Left lung (tissue), 10 donors: ENCODE results near the gene PIGP. TPM values are rescaled to one million over a fixed set of nuclear protein-coding genes. Genes with fewer than 3 reads are reported as not detected.
A peak's percentile ranks its signal among the peaks of the same experiment; 100 is the strongest.

Experiments used
- ATAC-seq: fragments of 200-7000 bp; cut with Tn5 transposase; one replicate; pipeline ENCODE4 v1.9.1; 2020; ENCODE audit warnings: moderate library complexity
- DNase-seq, 4 donors: peaks; one replicate each; pipeline ENCODE4 v3.0.0-alpha.2; 2013 to 2020
- H3K27ac ChIP-seq, 2 donors: fragments of 200-600 bp; sonication (generic) in 1 of 2; one replicate each; pipeline versions ENCODE4 v1.5.0 to v1.8.0; 2020 to 2021
- H3K27me3 ChIP-seq, 2 donors: fragments of 200-600 bp; sonication (generic) in 1 of 2; one replicate each; pipeline versions ENCODE4 v1.5.0 to v1.8.0; 2020 to 2021
- H3K36me3 ChIP-seq, 2 donors: fragments of 200-600 bp; sonication (generic) in 1 of 2; one replicate each; pipeline versions ENCODE4 v1.5.0 to v1.8.0; 2020 to 2021
- H3K4me1 ChIP-seq, 2 donors: fragments of 200-600 bp; one replicate each; pipeline ENCODE4 v1.8.0; 2021
- H3K4me3 ChIP-seq, 2 donors: fragments of 200-600 bp; sonication (generic) in 1 of 2; one replicate each; pipeline versions ENCODE4 v1.5.0 to v1.8.0; 2020 to 2021; ENCODE audit warnings: mild to moderate bottlenecking in 1 of 2
- H3K9me3 ChIP-seq, 2 donors: fragments of 200-600 bp; sonication (generic) in 1 of 2; one replicate each; pipeline versions ENCODE4 v1.5.0 to v1.8.0; 2020 to 2021
- intact Hi-C, 2 donors: fragments of 100-400 bp; cut with DNase I; formaldehyde crosslinking; loops; one replicate each; pipeline versions ENCODE4 v1.11.2 to v1.14.2; 2022
- polyA plus RNA-seq, 6 donors: library from polyadenylated mRNA; unstranded; fragments of 120-200 nt; gene quantifications; one replicate each; pipeline ENCODE4 v1.2.1, GENCODE V29; 2013; ENCODE audit not compliant: insufficient read length in 6 of 6
- total RNA-seq, 2 donors: library from RNA; stranded (reverse); fragmentation: NEBNext Ultra II Directional; extraction: Animal tissue kit (Norgen Biotek cat#: 25700); gene quantifications; one replicate each; pipeline ENCODE4 v1.2.1, GENCODE V29; 2021
- TF ChIP-seq, protein P1 (sequence below), 2 donors: fragments of 200-600 bp; sonication (generic) in 1 of 2; IDR thresholded peaks; one replicate each; pipeline versions ENCODE4 v1.5.0 to v1.8.0; 2021; ENCODE audit warnings: antibody characterized with exemption in 2 of 2
- donor health status: DM: no; HTN: yes; CAD: no.
- donor health status: DM: no; HTN: no; CAD: no.

PIGP gene
- total and polyA plus RNA-seq, 8 donors = 17.3 to 27.3 (median 22.8) TPM

DNA sequence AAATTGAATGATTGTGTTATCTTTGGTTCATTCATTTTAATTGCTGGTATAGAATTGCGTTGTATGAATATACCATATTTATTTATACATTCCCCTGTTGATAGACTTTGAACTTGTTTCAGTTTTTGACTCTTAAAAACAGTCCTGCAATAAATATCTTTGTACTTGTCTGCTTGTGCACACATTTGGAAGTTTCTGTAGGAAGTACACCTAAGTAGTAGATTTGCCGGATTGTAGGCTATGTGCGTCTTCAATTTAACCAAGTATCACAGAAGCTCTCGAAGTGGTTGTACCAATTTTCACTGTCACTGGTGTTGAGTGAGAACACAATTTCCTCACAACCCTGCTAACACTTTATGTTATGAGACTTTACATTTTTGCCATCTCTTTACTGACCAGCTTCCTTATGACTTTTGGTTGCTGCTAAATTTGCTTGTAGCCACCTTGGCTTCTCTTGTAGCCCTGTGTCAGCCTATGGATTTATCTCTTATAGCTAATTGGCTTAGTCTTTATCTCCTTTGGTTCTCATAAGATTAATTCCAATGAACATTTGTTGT lies 2.4 kb upstream of the PIGP start:
- no peak overlapping the region for H3K27ac ChIP-seq
- ATAC-seq (no peak), DNase-seq (no peak)
- H3K4me1 ChIP-seq = peaks cover 0 to 31% of the 10 kb centered on the region in 2 donors
- H3K36me3 ChIP-seq = no peaks in the 10 kb centered on the region
- intact Hi-C loops = no loop called here
- peaks cover 0 to 3% of the 10 kb centered on the region in 2 donors for H3K9me3 ChIP-seq
- TF ChIP-seq, protein P1, sequence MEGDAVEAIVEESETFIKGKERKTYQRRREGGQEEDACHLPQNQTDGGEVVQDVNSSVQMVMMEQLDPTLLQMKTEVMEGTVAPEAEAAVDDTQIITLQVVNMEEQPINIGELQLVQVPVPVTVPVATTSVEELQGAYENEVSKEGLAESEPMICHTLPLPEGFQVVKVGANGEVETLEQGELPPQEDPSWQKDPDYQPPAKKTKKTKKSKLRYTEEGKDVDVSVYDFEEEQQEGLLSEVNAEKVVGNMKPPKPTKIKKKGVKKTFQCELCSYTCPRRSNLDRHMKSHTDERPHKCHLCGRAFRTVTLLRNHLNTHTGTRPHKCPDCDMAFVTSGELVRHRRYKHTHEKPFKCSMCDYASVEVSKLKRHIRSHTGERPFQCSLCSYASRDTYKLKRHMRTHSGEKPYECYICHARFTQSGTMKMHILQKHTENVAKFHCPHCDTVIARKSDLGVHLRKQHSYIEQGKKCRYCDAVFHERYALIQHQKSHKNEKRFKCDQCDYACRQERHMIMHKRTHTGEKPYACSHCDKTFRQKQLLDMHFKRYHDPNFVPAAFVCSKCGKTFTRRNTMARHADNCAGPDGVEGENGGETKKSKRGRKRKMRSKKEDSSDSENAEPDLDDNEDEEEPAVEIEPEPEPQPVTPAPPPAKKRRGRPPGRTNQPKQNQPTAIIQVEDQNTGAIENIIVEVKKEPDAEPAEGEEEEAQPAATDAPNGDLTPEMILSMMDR (IDR thresholded peaks at IDR 0.05) = no peak
- H3K27me3 ChIP-seq = no peaks in the 10 kb centered on the region
- H3K4me3 ChIP-seq = no peak overlapping the region

DNA sequence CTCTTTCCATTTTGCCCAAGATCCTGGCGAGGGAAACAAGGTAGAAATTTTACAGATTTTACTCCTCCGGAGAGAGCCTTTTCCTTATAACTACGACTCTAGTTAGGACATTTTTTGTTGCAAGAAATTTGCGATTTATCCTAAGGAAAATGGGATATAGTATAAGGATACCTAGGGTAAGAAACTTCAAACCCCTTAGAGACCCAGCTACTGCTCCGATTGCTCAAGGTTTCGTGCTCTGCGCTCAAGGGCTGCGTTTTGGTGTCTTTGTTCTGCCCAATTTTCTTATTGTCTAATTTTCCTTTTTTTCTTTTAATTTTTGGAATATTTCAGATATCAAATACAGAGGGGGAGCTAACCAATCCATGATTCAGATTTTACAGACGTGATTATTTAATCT lies 1.7 kb upstream of the PIGP start:
- H3K4me1 ChIP-seq = peaks cover 0 to 31% of the 10 kb centered on the region in 2 donors
- H3K9me3 ChIP-seq = peaks cover 0 to 3% of the 10 kb centered on the region in 2 donors
- DNase-seq = no peak
- TF ChIP-seq, protein P1 (IDR thresholded peaks at IDR 0.05) = no peak
- H3K36me3 ChIP-seq = no peaks in the 10 kb centered on the region
- intact Hi-C loops = no loop called here
- no peak for ATAC-seq
- peak overlapping the region in 1 of 2 donors; percentile 100 for H3K27ac ChIP-seq
- peak overlapping the region; percentile 83 to 90 for H3K4me3 ChIP-seq
- no peaks in the 10 kb centered on the region for H3K27me3 ChIP-seq

DNA sequence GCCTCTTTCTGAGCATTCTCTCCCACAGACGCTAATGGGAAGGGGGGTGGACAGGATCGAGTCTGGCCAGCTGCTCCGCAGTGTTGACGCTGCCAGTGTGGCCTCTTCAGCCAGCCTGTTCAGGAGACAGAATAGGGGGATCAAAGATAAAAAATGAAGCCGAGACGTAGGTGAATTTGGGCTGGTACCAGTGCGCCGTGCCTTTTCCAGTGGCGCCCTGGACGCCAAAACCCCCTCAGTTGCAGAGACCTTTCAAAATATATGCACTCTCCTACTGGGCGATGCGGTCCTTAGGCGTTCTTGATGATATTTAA lies 1.3 kb upstream of the PIGP start:
- peaks cover 0 to 31% of the 10 kb centered on the region in 2 donors for H3K4me1 ChIP-seq
- peaks cover 0 to under 1% of the 10 kb centered on the region in 2 donors for H3K9me3 ChIP-seq
- H3K4me3 ChIP-seq = peak overlapping the region; percentile 83 to 90
- peak; percentile 2 for ATAC-seq
- peak in 1 of 4 donors; percentile 30 for DNase-seq
- no peaks in the 10 kb centered on the region for H3K27me3 ChIP-seq
- intact Hi-C loops = no loop called here
- H3K36me3 ChIP-seq = no peaks in the 10 kb centered on the region
- peak overlapping the region; percentile 99 to 100 for H3K27ac ChIP-seq
- TF ChIP-seq, protein P1 (IDR thresholded peaks at IDR 0.05) = no peak

DNA sequence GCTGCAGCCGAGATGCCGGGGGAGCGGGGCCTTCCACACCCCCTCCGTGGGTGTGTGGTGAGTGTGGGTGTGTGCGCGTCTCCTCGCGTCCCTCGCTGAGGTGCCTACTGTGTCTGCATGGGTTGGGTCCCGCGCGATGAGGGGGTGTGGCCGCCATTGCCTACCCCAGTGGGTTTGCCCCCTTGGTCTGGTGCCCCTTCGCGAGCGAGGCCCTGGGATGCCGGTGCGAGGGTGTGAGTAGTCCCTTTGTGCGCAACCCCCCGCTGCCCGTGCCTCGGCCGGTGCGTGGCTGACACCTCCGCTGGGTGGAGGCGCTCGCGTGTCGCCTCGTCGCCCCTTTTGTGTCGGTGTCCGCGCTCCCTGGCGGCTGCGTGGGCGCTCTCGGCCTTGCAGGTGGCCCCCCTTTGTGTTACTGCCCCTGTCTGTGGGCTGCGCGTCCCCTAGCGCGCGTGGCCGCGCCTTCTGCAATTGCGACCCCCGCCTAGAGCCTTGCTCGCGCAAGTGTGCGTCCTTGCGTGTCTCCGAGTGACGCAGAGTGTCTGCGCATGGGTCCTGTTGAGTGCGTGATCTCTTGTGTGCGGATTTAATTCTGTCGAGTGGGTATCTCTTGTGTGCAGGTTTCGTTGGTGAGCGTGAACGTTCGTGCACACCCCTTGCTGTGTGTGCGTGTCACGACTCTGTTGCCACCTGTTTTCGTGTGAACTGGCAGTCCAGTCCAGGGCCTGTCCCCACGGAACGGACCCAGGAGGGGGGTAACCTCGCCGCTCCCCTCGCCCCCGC lies 736 bp upstream of the PIGP start:
- intact Hi-C loops = no loop called here
- peak; percentile 26 for ATAC-seq
- no peaks in the 10 kb centered on the region for H3K27me3 ChIP-seq

More for the DNA sequence above, 736 bp upstream of the PIGP start:
- TF ChIP-seq, protein P1 (IDR thresholded peaks at IDR 0.05) = no peak
- H3K4me1 ChIP-seq = peaks cover 0 to 31% of the 10 kb centered on the region in 2 donors
- H3K9me3 ChIP-seq = no peaks in the 10 kb centered on the region
- peak overlapping the region; percentile 99 to 100 for H3K27ac ChIP-seq
- H3K4me3 ChIP-seq = peak overlapping the region; percentile 83 to 90
- H3K36me3 ChIP-seq = no peaks in the 10 kb centered on the region
- peak; percentile 64 to 91 (median 66) for DNase-seq
